Measurements from ENCODE around the gene DUOXA1.

DUOXA1 gene

GRCh38 chr15:45130291-45131000 lies 767 bp upstream of the DUOXA1 start:
- no peak for DNase-seq

- no peak for DNase-seq
Measured at GRCh38 chr15:45128971-45129639, 574 bp downstream of the DUOXA1 start.

- no peak for DNase-seq
Measured at GRCh38 chr15:45126535-45127158, 3.0 kb downstream of the DUOXA1 start.

GRCh38 chr15:45123397-45123796 lies 6.3 kb downstream of the DUOXA1 start:
- no peak for DNase-seq

GRCh38 chr15:45122719-45123118 lies 7.0 kb downstream of the DUOXA1 start:
- DNase-seq = no peak

- no peak for DNase-seq
Measured at GRCh38 chr15:45121706-45122417, 7.8 kb downstream of the DUOXA1 start.

GRCh38 chr15:45121020-45121419 lies 8.7 kb downstream of the DUOXA1 start:
- no peak for DNase-seq

GRCh38 chr15:45120081-45120972 lies 9.4 kb downstream of the DUOXA1 start:
- no peak for DNase-seq

GRCh38 chr15:45118996-45119395 lies 10.7 kb downstream of the DUOXA1 start:
- DNase-seq = no peak

GRCh38 chr15:45118131-45118588 lies 11.5 kb downstream of the DUOXA1 start:
- peak; percentile 87 for DNase-seq

- DNase-seq = no peak
Measured at GRCh38 chr15:45117308-45118130, 12.2 kb downstream of the DUOXA1 start.

GRCh38 chr15:45116482-45117307 lies 13.0 kb downstream of the DUOXA1 start:
- DNase-seq = no peak

GRCh38 chr15:45116006-45116481 lies 13.6 kb downstream of the DUOXA1 start:
- no peak for DNase-seq

- no peak for DNase-seq
Measured at GRCh38 chr15:45115312-45115820, 14.3 kb downstream of the DUOXA1 start.

GRCh38 chr15:45114751-45115085 lies 15.0 kb downstream of the DUOXA1 start:
- no peak for DNase-seq

- no peak for DNase-seq
Measured at GRCh38 chr15:45114076-45114750, 15.5 kb downstream of the DUOXA1 start, which contains the start of the genes DUOX2 and DUOXA2. Gene DUOX2, minus strand, starts transcription at chr15:45114172. Its CDS starts 761 bp downstream, at chr15:45113411. Gene DUOXA2, plus strand, starts transcription at chr15:45114326. Its CDS starts 280 bp downstream, at chr15:45114606.

- no peak for DNase-seq
Measured at GRCh38 chr15:45113380-45113990, 16.2 kb downstream of the DUOXA1 start.

GRCh38 chr15:45112591-45113379 lies 16.9 kb downstream of the DUOXA1 start:
- DNase-seq = no peak

All from activated CD8-positive, alpha-beta memory T cell treated with anti-CD3 and anti-CD28 coated beads, Interleukin-2, amount 50 U/mL, for 48 hours (primary cell).